Erythroblast (primary cell): ENCODE measurements around the gene CCNT2.

Source experiments
- GATA1 ChIP-seq: IDR thresholded peaks from 2 replicates; pipeline ENCODE4 v1.6.1; 2011; ENCODE audit warnings: low read depth, mild to moderate bottlenecking, control low read depth, low read length, moderate library complexity
- POLR2A ChIP-seq: IDR thresholded peaks from 2 replicates; pipeline ENCODE4 v1.6.1; 2011; ENCODE audit warnings: mild to moderate bottlenecking, low read length

DNA sequence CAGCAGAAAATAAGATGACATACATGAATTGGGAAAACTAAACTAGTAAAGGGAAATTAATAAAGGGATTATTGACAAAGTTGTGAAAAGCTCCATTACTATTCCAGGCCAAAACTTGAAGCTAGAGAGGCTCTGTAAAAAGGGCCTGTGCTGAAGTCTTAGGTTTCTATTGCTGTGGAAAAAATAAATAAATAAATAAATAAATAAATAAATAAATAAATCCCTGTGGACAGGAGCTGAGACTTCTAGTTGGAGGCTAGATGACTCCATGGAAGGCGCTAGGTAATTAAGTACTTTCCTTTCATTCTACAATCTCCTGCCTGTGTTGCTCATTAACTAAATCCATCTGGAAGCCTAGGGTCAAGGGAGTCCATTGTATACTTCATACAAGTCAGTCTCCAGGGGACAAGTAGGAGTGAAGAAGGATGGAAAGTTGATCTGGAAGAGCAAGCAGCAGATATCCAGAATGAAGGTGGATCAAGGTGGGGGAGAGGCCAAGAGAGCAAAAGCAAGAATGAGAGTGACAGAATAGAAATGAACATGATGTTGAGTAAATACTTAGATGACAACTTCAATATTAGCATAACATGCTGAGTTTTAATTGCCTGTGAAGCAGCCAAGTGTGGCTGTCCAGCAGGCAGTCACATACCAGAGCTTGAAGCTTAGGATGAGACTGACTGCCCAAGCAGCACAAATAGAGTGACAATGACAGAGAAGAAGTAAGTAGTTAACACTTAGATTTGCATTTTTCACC is 26.2 kb upstream of the CCNT2 start:
- no peak for TF ChIP-seq POLR2A
- no peak for TF ChIP-seq GATA1
